HG02571 (cell line): ENCODE measurements around the gene SPTB.
A peak's percentile ranks its signal among the peaks of the same experiment; 100 is the strongest.

Experiments
- ATAC-seq: cut with Tn5 transposase; IDR thresholded peaks from one replicate; pipeline ENCODE4 v1.9.1; 2021; ENCODE audit warnings: mild to moderate bottlenecking, moderate library complexity; ENCODE audit not compliant: unreplicated experiment

Gene SPTB

DNA sequence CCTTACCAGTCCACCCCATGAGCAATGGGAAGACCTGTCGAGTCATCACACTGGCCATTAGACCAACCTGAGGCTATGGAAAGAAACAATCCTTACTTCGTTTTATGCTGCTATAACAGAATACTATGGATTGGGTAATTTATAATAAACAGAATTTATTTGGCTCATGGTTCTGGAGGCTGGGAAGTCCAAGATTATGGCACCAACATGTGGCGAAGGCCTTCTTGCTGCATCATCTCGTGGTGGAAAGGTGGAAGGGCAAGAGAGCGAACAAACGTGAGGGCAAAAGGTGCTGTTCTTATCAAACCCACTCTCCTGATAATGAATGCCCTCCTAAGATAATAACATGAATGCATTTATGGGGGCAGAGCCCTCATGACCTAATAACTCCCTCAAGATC is 9.6 kb upstream of the SPTB start:
- ATAC-seq, result no peak

DNA sequence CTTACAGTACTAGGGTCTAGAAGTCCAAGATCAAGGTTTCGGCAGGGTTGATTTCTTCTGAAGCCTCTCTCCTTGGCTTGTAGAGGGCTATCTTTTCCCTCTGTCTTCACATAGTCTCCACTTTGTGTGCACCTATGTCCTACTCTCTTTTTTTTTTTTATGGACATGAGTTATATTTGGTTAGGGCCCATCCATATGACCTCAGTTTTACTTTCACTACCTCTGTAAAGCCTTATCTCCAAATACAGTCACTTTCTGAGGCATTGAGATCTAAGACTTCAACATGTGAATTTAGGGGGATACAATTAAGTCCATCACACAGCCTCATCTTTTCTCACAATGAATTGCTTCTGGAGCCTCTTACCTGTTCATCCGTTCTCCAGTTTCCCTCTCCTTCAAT is 5.9 kb upstream of the SPTB start:
- ATAC-seq, result no peak

DNA sequence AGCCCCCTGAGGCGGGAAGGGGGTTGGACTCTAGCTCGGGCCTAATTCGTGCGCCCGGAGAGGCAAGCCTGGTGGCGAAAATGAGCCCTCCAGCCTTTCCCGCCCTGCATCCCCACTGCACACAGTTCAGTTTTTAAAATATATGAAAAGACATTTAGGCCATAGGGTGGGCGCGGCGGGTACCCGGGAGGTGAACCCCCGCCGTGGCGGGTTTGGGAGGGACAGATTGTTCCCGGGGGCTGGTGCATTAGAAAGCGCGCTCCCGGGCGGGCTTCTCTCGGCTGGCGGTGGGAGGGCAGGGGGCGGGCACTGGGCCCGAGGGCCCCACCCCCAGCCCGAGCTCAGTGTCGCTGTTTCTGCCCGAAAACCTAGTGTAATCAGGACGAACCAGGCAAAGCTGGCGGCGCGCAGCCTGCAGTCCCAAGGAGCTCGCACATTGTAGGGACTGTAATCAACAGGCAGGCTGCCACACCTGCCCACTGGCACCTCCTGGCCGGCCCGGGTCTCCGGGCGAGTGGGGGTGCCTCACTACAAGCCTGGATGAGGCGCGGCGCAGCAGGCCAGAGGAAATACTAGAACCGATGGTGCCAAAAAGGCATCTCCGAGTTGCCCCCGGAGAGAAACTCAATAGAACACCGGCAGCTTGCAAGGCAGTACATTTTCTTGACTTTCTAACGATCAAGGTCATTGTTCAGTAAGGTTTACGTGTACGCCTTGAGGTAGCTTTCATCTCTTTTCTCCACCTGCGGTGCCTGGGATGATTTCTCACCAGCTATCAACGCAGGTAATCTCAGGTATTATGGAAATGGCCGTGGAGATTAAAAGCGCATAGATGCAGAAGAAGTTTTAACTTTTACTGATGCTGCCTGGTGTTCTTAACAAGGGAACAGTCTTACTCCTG is 764 bp upstream of the SPTB start:
- peak; percentile 46 for ATAC-seq

DNA sequence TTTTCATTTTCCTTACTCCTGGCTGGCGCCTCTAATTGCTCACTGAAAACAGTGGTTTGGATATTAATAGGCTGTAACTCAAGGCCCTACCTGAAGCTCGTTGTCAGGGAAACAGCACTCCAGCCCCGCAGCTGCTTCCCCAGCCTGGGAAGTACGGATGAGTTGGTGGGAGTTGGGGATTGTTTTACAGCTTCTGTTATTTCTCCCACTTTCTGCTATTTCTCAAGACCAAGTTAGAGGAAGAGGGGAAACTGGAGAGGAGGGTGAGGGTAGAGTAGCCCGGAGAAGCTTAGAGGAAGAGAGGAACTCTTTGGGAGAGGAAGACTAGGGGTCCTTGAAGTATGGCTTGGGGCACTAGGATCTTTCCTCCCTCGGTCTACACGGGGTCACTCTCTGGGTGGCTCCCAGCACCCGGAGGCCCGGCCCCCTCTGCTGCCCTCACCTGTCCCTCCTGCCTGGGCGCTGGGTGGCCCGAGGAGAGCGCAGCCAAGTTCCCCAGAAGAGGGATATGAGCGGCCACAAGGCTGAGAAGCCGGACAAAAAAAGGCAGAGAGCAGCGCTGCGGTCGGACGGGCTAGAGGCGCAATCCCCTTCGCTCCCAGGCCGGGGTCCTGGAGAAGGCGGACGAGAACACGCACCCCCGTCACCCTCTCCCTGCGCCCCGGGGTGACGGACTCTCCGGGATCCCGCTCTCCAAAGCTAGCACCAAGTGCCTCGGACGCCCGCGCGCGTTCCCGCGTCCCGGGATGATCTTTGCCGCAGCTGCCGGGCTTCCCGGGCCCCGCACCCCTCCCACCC is 671 bp downstream of the SPTB start:
- peak; percentile 18 for ATAC-seq

DNA sequence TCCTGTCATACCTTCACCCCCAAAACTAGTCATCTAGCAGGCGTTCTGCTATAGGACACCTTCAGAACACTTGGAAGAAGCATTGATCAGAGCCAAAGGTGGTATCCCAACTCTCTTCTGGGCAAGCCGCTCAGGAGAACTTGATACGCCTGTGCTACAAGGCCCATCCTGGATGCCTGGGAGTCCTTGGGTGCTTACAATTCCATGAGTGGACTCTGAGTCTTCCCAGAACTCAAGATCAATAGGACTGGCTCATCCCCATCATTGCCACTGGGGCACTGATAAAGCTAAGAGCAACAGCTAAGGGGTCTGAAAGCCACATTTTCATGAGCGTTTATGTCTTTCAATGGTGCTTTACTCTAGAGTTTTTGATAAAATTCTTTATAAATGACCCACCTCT is 1.9 kb downstream of the SPTB start:
- no peak for ATAC-seq

DNA sequence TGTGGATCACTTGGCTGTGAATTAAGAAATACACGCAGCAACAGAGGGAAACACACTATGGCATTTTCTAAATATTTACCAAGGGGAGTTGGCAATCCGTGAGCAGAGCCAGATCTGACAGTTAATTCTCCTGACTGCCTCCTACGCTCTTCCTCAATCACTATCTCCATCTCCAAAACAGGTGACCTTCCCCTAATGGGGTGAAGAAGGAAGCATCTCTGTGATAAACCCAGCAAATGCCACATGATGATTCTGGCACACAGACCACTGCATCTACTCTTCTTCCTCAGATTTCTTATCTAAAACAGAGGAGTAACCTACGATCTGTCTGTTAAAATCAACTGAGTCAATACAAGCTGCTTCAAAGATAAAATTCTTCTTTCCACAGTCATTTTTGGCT is 4.4 kb downstream of the SPTB start:
- no peak for ATAC-seq

DNA sequence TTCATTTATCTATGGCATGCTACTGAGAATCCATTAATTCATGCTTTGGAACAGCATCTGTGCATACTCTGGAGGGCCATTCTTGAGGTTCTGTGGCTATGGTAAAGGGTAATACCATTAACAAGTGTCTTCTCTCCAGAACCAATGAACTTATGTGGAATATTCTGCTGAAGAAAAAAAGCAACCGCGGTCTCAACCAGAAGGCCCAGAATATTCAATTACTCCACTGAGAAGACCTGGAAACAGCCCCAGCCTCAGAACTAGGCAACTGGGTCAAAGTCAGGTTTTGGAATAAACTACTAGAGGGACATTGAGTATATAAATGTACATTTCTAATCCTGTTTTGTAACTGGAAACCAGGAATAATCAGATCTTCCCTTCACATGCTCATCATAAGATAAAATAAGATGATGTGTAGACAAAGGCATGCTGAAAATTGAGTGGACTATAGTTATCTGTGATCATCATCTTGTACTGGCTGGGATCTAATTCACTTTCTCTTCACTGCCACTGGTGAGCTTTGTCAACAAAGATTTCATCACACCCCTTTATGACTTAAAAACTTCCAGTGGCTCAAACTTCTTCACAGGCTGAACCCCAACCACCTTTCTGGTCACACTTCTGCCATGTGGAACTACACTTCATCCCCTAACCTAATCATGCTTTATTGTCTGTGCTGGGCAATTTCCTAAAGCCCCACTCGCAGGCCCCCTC is 6.0 kb downstream of the SPTB start:
- ATAC-seq, result no peak

DNA sequence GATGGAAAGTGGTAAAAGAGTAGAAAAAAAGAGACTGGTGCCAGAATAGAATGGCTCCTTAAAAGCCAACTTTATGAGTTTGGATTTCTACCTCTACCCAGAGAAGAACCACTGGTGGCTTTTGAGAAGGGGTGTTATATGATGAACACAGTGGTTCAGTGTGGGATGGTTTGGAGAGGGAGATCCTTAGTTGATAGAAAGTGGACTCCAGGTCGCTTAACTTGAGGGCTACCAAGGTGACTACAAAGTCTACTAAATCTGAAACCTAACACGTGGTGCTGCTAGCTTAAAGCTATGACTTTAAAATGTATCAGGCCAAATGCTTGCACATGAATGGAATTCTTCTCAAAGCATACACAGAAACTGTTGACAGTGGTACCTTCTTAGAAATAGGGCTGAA is 8.4 kb downstream of the SPTB start:
- no peak for ATAC-seq

DNA sequence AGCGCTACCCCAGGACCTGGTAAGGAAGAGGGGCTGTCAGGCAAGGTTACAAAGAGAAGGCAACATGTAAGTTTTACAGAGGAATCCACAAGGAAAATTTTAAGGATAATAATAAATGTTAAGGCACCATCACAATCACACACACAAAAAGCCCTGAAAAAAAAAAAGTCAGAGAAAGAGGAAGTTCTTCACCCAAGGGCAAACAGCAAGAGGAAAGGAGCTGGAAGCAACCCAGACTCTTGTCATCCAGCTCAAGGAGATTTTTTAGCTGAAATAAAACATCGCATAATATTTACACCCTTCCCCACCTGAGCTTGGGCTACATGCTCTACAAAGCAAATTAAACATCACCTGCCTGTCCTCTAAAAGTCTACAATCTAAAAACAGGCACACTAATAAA is 9.5 kb downstream of the SPTB start:
- ATAC-seq, result no peak

DNA sequence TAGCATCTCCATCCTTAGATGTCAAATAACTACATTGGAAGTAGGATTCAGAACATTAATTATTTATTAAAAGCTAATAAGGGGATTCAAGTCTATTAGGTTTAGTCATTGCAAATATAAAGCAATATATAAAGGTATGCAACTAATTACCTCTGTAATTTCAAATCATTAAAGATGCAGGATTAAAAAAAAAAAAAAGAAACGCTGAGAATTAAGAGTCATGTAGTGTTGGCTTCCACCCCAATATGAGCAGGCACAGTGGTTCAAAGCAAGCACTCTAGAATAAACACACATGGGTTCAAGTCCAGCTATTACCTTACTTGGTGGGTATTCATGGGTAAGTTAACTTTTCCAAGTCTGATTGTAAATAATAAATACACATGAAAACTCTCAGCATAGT is 10.9 kb downstream of the SPTB start:
- ATAC-seq, result no peak

DNA sequence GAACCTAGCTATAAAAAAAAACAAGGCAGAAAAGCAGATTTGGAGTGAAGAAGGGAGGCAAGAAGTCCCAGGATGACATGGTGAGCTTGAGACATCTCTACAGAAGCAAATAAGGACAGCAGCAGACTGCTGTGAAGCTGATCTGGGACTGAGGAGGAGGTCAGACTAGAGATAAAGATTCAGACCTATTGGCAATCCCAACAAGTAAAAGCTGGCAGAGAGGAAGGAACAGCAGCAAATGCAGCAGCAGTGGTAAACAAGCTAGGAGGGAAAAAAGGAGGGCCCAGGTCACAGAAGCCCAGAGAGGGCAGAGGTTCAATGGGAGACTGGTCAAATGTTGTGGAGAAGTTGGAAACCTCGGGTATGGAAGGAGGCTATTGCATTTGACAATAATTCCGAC is 11.3 kb downstream of the SPTB start:
- no peak for ATAC-seq

DNA sequence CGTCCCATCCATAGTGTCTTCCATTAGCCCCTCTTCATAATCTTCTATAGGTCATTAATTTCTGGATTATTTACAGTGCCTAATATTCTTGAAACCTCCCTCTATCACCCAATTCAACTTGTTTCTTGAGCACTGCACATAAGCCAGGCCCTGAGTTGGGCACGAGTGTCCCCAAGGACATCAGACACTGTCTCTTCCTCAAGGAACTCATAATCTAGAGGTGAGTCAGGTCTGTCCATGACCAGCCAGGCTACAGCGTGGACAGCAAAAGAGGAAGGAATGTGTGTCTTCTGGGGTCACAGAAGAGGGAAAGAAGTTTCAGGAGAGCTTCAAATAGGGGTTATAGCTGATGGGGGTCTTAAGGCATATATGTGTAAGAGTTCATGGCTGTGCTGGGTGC is 12.5 kb downstream of the SPTB start:
- ATAC-seq, result no peak

DNA sequence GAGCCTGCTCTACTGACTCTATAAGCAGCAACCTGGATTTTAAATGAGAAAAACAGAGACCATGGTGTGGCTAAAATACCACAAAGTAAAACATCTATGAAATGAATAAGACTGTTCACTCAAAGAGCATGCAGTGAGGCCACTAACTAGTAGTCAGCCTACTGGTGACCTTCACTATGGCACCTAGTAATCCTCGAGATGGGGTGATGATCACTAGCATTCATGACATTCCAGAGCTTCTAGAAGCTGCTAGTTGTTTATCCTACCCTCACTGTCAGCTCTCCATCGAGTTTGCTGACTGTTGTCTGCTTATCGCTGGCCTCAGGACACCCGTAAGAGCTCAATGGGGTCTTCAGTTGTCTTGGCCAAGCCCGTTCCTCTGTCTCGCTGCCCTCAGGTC is 13.7 kb downstream of the SPTB start:
- no peak for ATAC-seq

DNA sequence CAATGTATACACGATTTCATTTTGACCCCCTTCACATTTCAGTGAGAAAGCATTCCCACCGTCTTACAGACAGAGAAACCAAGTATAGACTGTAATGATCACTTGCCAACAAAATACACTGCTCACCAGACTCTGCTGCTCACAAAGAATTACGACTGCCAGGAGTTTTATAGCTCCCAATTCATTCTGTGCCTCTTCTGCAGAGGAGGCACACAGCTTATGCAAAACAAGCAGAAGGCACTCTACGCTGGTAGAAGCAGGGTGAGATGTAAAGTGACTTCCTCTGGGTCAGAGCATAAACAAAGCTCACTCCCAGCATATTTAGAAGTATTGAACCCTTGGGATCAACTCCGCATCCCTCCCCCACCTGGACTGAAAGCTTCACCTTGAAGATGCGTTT is 14.6 kb downstream of the SPTB start:
- no peak for ATAC-seq

DNA sequence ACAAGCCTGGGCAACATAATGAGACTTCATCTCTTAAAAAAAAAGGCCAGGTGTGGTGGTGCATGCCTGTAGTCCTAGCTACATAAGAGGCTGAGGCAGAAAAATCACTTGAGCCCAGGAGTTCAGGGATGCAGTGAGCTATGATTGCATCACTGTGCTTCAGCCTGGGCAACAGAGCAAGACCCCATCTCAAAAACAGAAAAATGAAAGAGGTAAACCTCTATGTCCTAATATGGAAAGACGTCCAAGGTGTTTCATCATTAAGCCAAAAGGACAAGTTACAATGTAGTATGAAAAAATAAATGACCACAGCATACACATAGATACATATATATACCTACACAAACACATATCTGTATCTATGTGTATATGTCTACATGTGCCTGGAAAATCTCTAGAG is 15.4 kb downstream of the SPTB start:
- ATAC-seq, result no peak

DNA sequence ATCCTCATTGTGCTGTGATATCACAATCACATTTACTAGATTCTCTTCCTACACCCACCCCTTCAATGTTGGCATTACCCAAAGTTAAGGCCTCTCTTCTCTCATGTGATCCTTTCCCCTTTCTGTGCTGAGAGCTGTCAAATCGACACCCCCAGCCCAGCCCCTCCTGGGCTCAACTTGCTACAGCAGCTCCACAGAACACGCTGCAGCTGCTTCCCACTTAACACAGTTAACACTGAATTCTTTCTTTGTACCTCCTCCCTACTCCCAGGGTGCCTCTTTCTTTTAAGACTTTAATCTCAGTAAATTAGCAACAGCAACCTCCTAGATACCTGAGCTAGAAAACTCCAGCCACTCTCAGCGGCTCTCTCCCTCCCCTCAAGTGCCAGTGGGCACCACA is 17.8 kb downstream of the SPTB start:
- no peak for ATAC-seq

DNA sequence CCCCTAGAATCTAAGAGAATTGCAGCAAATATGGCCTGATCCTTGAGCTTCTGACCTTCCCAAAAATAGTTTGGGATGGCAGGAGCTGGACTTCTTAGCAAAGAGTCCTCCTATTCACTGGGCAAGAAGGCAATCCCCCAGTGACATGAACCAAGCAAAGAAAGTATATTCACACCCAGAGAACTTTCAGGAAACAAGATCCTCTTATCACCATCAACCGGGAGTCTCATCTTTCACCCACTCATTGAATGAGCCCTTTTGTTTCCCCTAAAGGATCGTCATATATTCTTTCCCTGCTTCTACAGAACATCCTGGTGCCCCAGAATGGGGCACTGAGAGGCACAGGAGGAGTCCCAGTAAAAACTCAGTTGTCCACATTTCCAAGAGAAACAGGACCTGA is 19.7 kb downstream of the SPTB start:
- no peak for ATAC-seq

DNA sequence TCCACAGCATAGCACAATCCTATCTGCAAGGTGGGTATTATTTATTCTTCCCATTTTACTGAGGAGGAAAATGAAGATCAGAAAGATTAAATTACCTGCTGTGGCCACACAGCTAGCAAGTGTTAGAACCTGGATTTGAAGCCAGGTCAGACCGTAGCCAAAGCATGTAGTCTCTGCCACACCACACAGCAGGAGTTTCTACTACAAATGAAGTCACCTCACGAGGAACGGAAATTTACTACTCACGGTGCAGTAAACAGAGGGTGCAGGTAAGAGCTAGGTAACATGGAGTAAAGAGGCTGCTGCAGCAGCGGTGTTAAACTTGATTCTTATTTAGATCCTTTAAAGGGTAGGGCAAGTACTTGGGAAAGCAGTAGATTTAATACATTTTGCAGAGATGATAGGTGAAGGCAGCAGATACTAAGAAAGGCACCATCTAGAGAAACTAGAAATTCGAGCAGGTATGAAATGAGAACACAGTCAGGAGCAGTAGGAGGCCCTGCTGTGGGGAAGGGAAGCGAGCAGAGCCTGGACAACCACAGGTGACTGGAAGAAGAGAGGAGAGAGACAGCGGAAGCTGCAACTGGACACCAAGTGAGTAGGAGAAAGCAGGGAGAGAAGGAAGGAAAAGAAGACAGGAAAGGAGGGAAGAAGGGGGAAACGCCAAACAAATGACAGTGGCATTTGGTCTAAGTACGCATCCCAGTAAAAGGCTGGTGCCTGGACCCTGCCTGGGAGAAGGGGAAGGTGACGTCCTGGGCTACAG is 21.5 kb downstream of the SPTB start:
- ATAC-seq, result no peak

DNA sequence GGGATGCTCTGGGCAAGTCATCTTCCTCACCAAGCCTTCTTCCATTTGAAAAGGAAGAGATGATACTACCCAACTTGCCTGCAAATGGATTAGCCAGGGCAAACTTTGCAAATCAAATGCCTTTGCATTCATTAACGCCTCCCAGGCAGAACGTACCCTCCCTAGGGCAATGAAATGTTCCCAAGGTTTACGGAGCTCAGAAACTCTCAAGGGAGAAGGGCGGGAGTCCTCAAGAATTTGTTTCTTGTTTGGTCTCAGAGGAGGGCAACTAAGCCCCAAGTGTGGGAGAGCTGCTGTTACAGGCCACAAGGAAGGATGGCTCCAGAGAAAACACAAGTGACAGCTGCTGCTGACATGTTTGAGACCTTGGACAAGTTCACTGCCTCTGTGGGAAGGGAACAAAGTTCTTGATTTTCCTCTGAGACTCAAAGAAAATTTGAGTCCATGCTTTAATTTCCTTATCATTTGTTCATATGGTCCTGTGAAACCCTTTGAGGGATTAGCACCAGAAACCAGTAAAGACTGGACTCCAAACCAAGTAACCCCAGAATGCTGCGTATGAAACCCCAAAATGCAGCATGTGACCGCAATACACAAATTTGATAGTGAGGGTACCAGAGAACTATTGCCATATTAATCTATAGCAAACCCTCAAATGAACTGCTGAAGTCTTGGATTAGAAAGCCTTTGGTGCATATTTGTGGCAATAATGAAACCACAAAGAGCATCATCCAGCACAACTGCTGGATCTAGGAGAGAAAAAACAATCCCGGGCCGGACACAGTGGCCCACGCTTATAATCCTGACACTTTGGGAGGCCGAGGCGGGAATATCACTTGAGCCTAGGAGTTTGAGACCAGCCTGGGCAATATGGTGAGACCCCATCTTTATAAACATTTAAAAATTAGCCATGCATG is 22.9 kb downstream of the SPTB start:
- ATAC-seq, result no peak
